Neuron (in vitro differentiated cells): ENCODE results near the gene MRNIP.
"Not testable (repeated sequence)": the region's sequence is repeated elsewhere in the genome, so short reads cannot be mapped to it uniquely, and the experiment has no call there.

Experiments
- H2AFZ ChIP-seq: one replicate; pipeline ENCODE4 v1.6.1; 2013; ENCODE audit warnings: low read depth, mild to moderate bottlenecking, inconsistent platforms, low read length, moderate library complexity
- H3K27me3 ChIP-seq: one replicate; pipeline ENCODE4 v1.6.1; 2013; ENCODE audit warnings: low read length; ENCODE audit not compliant: insufficient read depth
- H3K36me3 ChIP-seq: one replicate; pipeline ENCODE4 v1.6.1; 2013; ENCODE audit warnings: low read length; ENCODE audit not compliant: insufficient read depth
- H3K4me1 ChIP-seq: one replicate; pipeline ENCODE4 v1.6.1; 2013; ENCODE audit warnings: low read length; ENCODE audit not compliant: insufficient read depth
- H3K4me3 ChIP-seq: 2 replicates; pipeline ENCODE4 v1.5.1; 2013; ENCODE audit warnings: mild to moderate bottlenecking, low read length, moderate library complexity
- H3K9me3 ChIP-seq: one replicate; pipeline ENCODE4 v1.6.1; 2013; ENCODE audit warnings: low read length

MRNIP gene

GRCh38 chr5:179872828-179873575 lies 14.4 kb upstream of the MRNIP start:
- H3K9me3 ChIP-seq = no peaks in the 10 kb centered on the region
- peaks cover 73% of the 10 kb centered on the region for H3K36me3 ChIP-seq
- H2AFZ ChIP-seq = no peak overlapping the region
- H3K4me1 ChIP-seq = no peaks in the 10 kb centered on the region
- H3K27me3 ChIP-seq = no peaks in the 10 kb centered on the region
- no peak overlapping the region for H3K4me3 ChIP-seq

DNA sequence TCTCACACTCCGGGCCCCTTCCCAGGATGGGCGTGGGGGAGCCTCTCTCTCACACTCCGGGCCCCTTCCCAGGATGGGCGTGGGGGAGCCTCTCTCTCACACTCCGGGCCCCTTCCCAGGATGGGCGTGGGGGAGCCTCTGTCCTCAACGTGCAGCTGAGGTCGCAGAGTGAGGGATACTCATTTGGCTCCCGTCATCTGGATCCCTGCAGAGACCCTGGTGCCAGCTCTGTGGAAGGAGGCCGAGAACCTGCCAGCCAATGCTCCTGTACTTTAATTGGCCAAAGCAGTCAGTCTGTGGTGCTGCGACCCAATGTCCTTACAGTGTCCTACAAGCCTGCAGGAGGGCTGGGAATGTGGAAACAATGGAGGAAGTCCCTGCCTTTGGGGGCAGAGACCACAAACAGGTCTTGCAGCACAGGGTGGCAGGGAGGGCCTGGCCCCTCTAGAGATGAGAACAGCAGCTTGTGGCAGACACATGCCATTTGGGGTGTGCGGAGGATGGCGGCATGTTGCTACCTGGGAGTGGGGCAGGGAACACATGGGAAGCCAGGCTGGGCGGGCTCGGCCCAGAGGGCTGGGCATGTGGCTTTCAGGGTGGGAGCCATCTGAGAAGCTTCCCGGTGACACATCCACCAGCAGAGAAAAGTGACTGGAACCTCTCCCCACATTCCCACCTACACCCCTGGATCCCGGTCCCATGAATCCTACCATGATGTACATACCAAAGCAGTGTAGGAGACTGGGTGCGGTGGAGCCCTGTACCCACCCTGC lies 13.6 kb upstream of the MRNIP start:
- no peaks in the 10 kb centered on the region for H3K9me3 ChIP-seq
- no peaks in the 10 kb centered on the region for H3K4me1 ChIP-seq
- no peak overlapping the region for H3K4me3 ChIP-seq
- H3K36me3 ChIP-seq = peaks cover 68% of the 10 kb centered on the region
- H3K27me3 ChIP-seq = no peaks in the 10 kb centered on the region
- no peak overlapping the region for H2AFZ ChIP-seq

DNA sequence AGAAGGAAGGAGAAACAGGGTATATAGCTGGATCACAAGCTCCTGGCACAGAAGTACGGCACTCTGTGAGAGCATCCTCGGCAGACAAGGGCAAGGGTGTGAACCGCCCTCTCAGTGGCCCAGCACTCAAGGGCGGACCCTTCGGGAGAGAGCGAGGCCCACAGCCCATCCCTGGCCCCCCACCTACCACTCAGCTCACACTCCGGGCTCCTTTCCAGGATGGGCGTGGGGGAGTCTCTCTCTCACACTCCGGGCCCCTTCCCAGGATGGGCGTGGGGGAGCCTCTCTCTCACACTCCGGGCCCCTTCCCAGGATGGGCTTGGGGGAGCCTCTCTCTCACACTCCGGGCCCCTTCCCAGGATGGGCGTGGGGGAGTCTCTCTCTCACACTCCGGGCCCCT lies 12.9 kb upstream of the MRNIP start:
- not testable (repeated sequence) for H3K27me3 ChIP-seq, H3K9me3 ChIP-seq, H3K4me1 ChIP-seq, H2AFZ ChIP-seq, H3K4me3 ChIP-seq
- peaks cover 68% of the 10 kb centered on the region for H3K36me3 ChIP-seq

DNA sequence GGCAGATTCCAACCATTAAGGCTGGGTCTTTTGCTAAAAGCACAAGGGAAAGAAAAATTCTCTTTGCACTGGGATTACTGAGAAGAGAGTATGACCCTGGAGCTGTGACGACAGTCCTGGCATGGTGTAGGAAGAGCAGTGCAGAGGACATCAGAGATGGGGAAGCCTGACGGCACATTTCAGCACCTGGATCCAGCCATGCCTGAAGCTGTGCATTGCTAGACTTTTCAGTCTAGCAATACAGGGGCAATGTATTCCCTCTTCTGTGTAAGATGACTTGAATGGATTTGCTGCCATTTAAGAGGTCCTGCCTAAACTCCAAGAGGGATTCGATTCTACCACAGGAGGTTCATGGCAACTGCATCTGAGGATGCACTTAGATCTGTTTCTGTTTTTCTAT lies 12.3 kb upstream of the MRNIP start:
- Histone ChIP-seq H3K36me3 (peaks cover 64% of the 10 kb centered on the region), H3K4me3 (no peak overlapping the region), H2AFZ (no peak overlapping the region), H3K9me3 (no peaks in the 10 kb centered on the region), H3K27me3 (no peaks in the 10 kb centered on the region), H3K4me1 (no peaks in the 10 kb centered on the region)

GRCh38 chr5:179870403-179870903 lies 11.8 kb upstream of the MRNIP start:
- Histone ChIP-seq H3K36me3 (peaks cover 62% of the 10 kb centered on the region), H3K4me1 (no peaks in the 10 kb centered on the region), H2AFZ (no peak overlapping the region), H3K9me3 (no peaks in the 10 kb centered on the region), H3K27me3 (no peaks in the 10 kb centered on the region), H3K4me3 (no peak overlapping the region)

DNA sequence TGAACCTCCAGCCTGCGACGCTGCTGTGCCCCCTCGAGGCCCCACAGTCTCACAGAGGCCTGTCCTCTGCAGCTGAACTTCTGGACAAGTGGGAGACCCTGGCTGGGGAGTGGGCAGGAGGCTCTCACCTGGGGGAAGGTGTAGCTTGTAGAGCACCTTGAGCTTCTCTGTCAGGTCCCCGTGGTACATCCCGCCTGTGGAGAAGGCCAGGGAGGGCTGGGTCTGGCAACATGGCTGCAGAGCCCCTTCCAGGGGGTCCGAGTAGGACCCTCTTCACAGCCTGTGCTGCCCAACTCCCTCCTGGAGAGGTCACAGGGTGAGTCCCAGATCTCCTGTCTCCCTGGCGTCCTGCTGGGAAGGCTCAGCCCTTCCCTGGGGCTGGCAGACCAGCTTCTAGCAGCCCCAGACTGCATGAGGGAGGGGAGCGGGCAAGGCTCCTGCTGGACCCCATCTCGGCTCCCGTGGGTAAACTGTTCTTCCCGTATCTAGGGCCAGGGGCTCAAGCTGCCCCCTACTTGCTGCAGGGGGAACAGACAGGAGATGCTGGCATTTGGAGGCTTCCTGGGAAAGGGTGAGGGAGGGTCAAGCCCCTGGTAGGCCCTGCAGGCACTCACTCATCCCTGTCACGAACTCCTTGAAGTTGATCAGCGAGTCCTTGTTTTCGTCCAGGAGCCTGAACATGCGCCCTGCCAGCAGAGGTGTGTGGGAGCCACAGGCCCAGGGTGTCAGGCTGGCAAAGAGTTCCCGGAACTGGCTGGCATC lies 11.2 kb upstream of the MRNIP start:
- H3K4me1 ChIP-seq = no peaks in the 10 kb centered on the region
- no peak overlapping the region for H3K4me3 ChIP-seq
- H3K9me3 ChIP-seq = no peaks in the 10 kb centered on the region
- H3K27me3 ChIP-seq = no peaks in the 10 kb centered on the region
- H2AFZ ChIP-seq = no peak overlapping the region
- H3K36me3 ChIP-seq = peaks cover 61% of the 10 kb centered on the region

DNA sequence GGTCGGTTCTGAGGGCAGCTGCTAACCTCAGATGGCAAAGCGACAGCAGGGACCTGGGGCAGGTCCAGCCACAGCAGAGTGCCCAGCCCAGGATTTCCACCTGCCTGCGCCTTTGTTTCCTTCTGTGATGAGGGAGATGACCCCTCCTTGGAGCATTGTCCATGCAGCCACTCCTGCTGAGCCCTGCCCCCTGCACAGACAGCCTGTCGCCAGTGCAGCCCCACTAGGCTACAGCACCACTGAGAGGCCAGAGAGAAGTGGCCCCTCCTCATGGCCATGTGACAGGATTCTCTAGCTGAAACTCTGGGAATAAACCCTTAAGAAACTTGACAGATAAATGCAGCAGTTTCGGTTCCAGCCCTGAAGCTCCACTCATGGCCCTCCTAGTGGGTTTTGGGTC lies 10.5 kb upstream of the MRNIP start:
- no peaks in the 10 kb centered on the region for H3K9me3 ChIP-seq
- no peaks in the 10 kb centered on the region for H3K4me1 ChIP-seq
- H3K27me3 ChIP-seq = no peaks in the 10 kb centered on the region
- no peak overlapping the region for H3K4me3 ChIP-seq
- peaks cover 57% of the 10 kb centered on the region for H3K36me3 ChIP-seq
- H2AFZ ChIP-seq = no peak overlapping the region

GRCh38 chr5:179868541-179868940 lies 9.9 kb upstream of the MRNIP start:
- no peaks in the 10 kb centered on the region for H3K27me3 ChIP-seq
- no peak overlapping the region for H2AFZ ChIP-seq
- H3K36me3 ChIP-seq = peaks cover 55% of the 10 kb centered on the region
- H3K9me3 ChIP-seq = no peaks in the 10 kb centered on the region
- H3K4me3 ChIP-seq = no peak overlapping the region
- H3K4me1 ChIP-seq = no peaks in the 10 kb centered on the region

GRCh38 chr5:179867476-179867875 lies 8.9 kb upstream of the MRNIP start:
- Histone ChIP-seq H2AFZ (no peak overlapping the region), H3K9me3 (no peaks in the 10 kb centered on the region), H3K4me1 (no peaks in the 10 kb centered on the region), H3K36me3 (peaks cover 58% of the 10 kb centered on the region), H3K4me3 (no peak overlapping the region), H3K27me3 (no peaks in the 10 kb centered on the region)

DNA sequence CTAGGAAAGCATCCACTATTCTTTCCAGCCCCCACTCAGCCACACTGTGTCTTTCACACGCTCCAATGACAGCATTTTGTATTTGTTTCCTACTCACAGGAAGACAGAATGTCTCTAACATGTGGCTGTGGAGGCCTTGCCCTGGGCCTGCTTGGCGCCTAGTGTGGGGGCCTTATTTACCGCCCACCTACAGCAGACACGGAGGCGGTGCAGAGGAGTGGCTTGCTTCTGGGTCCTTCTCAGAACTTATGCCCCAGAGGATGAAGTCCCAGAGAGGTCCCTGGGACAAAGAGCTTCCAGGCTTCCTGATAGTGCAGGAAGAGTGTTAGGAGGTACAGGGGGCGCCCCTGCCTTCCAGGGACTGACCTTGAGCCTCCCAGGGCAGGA lies 8.5 kb upstream of the MRNIP start:
- Histone ChIP-seq H3K4me1 (no peaks in the 10 kb centered on the region), H3K36me3 (peaks cover 54% of the 10 kb centered on the region), H3K9me3 (no peaks in the 10 kb centered on the region), H3K27me3 (no peaks in the 10 kb centered on the region), H3K4me3 (no peak overlapping the region), H2AFZ (no peak overlapping the region)

GRCh38 chr5:179866241-179867078 lies 7.8 kb upstream of the MRNIP start:
- H3K36me3 ChIP-seq = peaks cover 53% of the 10 kb centered on the region
- no peaks in the 10 kb centered on the region for H3K9me3 ChIP-seq
- H3K27me3 ChIP-seq = no peaks in the 10 kb centered on the region
- no peak overlapping the region for H3K4me3 ChIP-seq
- H2AFZ ChIP-seq = no peak overlapping the region
- H3K4me1 ChIP-seq = no peaks in the 10 kb centered on the region

DNA sequence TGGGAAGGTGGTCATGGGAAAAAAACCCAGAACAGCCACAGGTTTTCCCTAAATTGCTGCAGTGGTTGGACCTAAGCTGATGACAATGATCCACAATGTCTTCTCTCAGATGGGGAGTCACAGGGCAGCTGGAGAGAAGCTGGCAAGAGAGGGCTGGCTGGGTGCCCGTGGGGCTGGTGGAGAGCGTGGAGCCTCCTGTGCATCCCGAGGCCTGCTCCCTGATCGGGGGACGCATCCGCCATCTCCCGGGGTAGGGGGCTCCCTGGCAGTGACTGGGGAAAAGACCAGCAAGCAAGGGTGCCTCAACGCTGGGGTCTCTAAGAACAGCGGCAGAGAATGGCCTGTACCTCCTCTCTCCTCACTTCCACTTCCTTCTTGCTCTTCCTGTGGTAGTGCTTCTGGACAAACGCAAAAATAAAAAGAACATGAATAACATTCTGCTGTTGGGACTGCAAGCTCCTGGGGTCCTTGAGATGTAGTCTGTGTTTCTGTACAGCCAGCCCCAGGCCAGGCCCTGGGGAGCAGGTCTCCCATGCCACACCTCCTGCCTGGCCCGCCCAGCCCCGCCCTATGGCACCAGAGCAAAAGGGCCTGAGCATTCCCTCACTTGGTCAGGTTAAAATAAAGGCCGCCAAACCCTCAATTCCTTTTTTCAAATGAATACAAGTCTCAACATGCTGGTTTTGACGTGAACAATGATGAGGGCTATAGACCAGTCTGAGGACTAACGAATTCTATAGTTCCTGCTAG lies 7.0 kb upstream of the MRNIP start:
- Histone ChIP-seq H3K9me3 (no peaks in the 10 kb centered on the region), H2AFZ (no peak overlapping the region), H3K4me3 (no peak overlapping the region), H3K4me1 (no peaks in the 10 kb centered on the region), H3K27me3 (no peaks in the 10 kb centered on the region), H3K36me3 (peaks cover 46% of the 10 kb centered on the region)
